OCI-LY7 (cell line): Measurements from ENCODE around the gene PPP1R37. TPM values are rescaled to one million over a fixed set of nuclear protein-coding genes. Genes with fewer than 3 reads are reported as not detected.

Source experiments
- BruUV-seq: library from RNA; stranded (reverse); fragments of 400-500 nt; replicated peaks from 2 replicates; lab custom pipeline; 2021; lab: Mats Ljungman, UMichigan
- CTCF ChIA-PET: fragments of 300-600 bp; sonication (Branson Sonifier 250); formaldehyde crosslinking; loops from one replicate; lab custom pipeline; 2022; ENCODE audit warnings: antibody characterized with exemption; ENCODE audit not compliant: unreplicated experiment; lab: Charles Lee
- POLR2A ChIA-PET: fragments of 300-600 bp; sonication (Branson Sonifier 250); formaldehyde crosslinking; loops from one replicate; lab custom pipeline; 2022; ENCODE audit warnings: antibody characterized with exemption; lab: Charles Lee
- DNase-seq: peaks from one replicate; pipeline ENCODE4 v3.0.0-alpha.2; 2015; ENCODE audit warnings: low spot score
- H2AFZ ChIP-seq: fragments of 200-600 bp; sonication (generic), shearing (Covaris generic); 2 replicates; pipeline ENCODE4 v1.6.1; 2014; ENCODE audit warnings: mild to moderate bottlenecking, antibody characterized with exemption, low read length, moderate library complexity
- H3K27ac ChIP-seq: fragments of 200-600 bp; sonication (generic); 2 replicates; pipeline ENCODE4 v1.5.1; 2014; ENCODE audit warnings: mixed run types, low read depth, mild to moderate bottlenecking, moderate library complexity, low read length, inconsistent platforms; ENCODE audit not compliant: poor library complexity, severe bottlenecking
- H3K36me3 ChIP-seq: fragments of 200-600 bp; sonication (generic); 2 replicates; pipeline ENCODE4 v1.6.1; 2014; ENCODE audit warnings: mild to moderate bottlenecking, antibody characterized with exemption, low read length, moderate library complexity, mixed read lengths; ENCODE audit not compliant: insufficient read depth
- H3K4me1 ChIP-seq: fragments of 200-600 bp; sonication (generic); 2 replicates; pipeline ENCODE4 v1.5.1; 2014; ENCODE audit warnings: mild to moderate bottlenecking, low read length; ENCODE audit not compliant: insufficient read depth, poor library complexity, severe bottlenecking
- H3K4me2 ChIP-seq: fragments of 200-600 bp; sonication (generic); 2 replicates; pipeline ENCODE4 v1.6.1; 2014; ENCODE audit warnings: mild to moderate bottlenecking, low read length
- H3K4me3 ChIP-seq: fragments of 200-600 bp; sonication (generic); 2 replicates; pipeline ENCODE4 v1.5.1; 2014; ENCODE audit warnings: mild to moderate bottlenecking, low read depth, low read length; ENCODE audit not compliant: poor library complexity, severe bottlenecking
- H3K79me2 ChIP-seq: fragments of 200-600 bp; sonication (generic); 2 replicates; pipeline ENCODE4 v1.6.1; 2016; ENCODE audit warnings: low read depth, mild to moderate bottlenecking, low read length, moderate library complexity, mixed read lengths; ENCODE audit not compliant: insufficient read depth
- H3K9me2 ChIP-seq: fragments of 200-600 bp; sonication (generic); 2 replicates; pipeline ENCODE4 v1.6.1; 2016; ENCODE audit warnings: mild to moderate bottlenecking, low read length, mixed read lengths; ENCODE audit not compliant: insufficient read depth
- H3K9me3 ChIP-seq: fragments of 200-600 bp; sonication (generic); 2 replicates; pipeline ENCODE4 v1.6.1; 2014; ENCODE audit warnings: mild to moderate bottlenecking, mixed run types, low read length, mixed read lengths
- H4K20me1 ChIP-seq: fragments of 200-600 bp; sonication (generic); 2 replicates; pipeline ENCODE4 v1.6.1; 2014; ENCODE audit warnings: mild to moderate bottlenecking, antibody characterized with exemption, low read length, moderate library complexity, mixed read lengths; ENCODE audit not compliant: insufficient read depth
- EZH2phosphoT487 ChIP-seq: fragments of 200-600 bp; sonication (generic); IDR thresholded peaks from 2 replicates; pipeline ENCODE4 v1.6.1; 2018; ENCODE audit warnings: low read depth, borderline replicate concordance, mild to moderate bottlenecking, mixed run types, antibody characterized with exemption, low read length, moderate library complexity, mixed read lengths
- intact Hi-C: fragments of 100-400 bp; cut with micrococcal nuclease; formaldehyde crosslinking; loops from one replicate; pipeline ENCODE4 v1.10.0; 2022; ENCODE audit not compliant: unreplicated experiment
- total RNA-seq, 2 experiments: library from RNA; depleted of rRNA in 1 of 2; stranded (reverse); fragments of >200 nt in 1 of 2; shearing (Covaris generic) in 1 of 2; gene quantifications; 2 replicates each; pipeline ENCODE4 v1.2.3, GENCODE V29; 2014 to 2022
- TF ChIP-seq, protein P1 (sequence below): fragments of 200-600 bp; sonication (generic); conservative IDR thresholded peaks from 2 replicates; pipeline ENCODE4 v1.5.1; 2014; ENCODE audit warnings: mild to moderate bottlenecking, antibody characterized with exemption, low read length, moderate library complexity, mixed read lengths

PPP1R37 gene
- total RNA-seq, 2 experiments from 2014 or later: 24.7 to 48.6 TPM

- H3K4me2 ChIP-seq: peak within 1 kb of the TSS; percentile 99
Observed at GRCh38 chr19:45079063-45079910, 13.7 kb upstream of the PPP1R37 start, which contains the start of gene GEMIN7. TSS of gene GEMIN7 (plus strand) at chr19:45079260. CDS start at chr19:45090115, 10,855 bp downstream.

DNA sequence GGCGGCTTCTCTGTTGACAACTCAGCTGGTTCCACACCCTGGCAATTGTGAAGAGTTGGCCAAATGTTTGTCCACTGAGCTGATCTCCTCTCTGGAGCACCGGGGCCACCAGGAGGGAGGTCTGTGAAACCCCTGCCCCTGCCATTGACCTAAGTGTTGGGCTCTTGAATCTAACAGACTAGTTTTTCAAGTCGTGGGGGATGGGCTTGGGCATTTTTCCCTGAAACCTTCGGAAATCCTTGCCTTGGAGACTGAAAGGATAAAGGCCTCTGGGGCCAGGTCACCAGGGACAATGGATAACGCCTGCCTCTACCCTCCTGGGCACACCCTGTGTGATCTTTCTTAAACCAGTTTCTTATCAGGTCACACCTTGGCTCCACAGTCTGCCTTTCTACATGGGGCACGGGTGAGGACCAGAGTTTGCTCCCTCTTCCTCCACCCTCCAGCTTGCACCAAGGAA, 13.0 kb upstream of the PPP1R37 start:
- H3K79me2 ChIP-seq: peaks cover 58% of the 10 kb centered on the region
- H3K36me3 ChIP-seq: peaks cover 35% of the 10 kb centered on the region
- H3K9me2 ChIP-seq: no peaks in the 10 kb centered on the region
- DNase-seq: no peak
- TF ChIP-seq EZH2phosphoT487: no peak
- TF ChIP-seq, protein P1, sequence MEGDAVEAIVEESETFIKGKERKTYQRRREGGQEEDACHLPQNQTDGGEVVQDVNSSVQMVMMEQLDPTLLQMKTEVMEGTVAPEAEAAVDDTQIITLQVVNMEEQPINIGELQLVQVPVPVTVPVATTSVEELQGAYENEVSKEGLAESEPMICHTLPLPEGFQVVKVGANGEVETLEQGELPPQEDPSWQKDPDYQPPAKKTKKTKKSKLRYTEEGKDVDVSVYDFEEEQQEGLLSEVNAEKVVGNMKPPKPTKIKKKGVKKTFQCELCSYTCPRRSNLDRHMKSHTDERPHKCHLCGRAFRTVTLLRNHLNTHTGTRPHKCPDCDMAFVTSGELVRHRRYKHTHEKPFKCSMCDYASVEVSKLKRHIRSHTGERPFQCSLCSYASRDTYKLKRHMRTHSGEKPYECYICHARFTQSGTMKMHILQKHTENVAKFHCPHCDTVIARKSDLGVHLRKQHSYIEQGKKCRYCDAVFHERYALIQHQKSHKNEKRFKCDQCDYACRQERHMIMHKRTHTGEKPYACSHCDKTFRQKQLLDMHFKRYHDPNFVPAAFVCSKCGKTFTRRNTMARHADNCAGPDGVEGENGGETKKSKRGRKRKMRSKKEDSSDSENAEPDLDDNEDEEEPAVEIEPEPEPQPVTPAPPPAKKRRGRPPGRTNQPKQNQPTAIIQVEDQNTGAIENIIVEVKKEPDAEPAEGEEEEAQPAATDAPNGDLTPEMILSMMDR: no peak
- H4K20me1 ChIP-seq: peaks cover 10% of the 10 kb centered on the region; the same call in 1 of the 2 replicates
- intact Hi-C loops: loop anchor here (1.0 to 5.0 kb wide), 4 partner anchors 46 to 328 kb away; partner anchors contain the start of genes BLOC1S3 and TRAPPC6A
- peaks cover 38% of the 10 kb centered on the region for H3K4me1 ChIP-seq
- H3K4me2 ChIP-seq: peak overlapping the region; percentile 99
- H3K4me3 ChIP-seq: peak overlapping the region; percentile 97
- peak overlapping the region; percentile 88 for H3K27ac ChIP-seq
- no TSS peak for BruUV-seq
- no peaks in the 10 kb centered on the region for H3K9me3 ChIP-seq
- no peak overlapping the region for H2AFZ ChIP-seq
- CTCF ChIA-PET: no interaction called here
- POLR2A ChIA-PET: interaction anchor here (0.7 kb wide), 1 partner anchor 12 kb away, joined by 4 read pairs; no protein-coding TSS in a partner anchor

More at GRCh38 chr19:45079063-45079910, 13.7 kb upstream of the PPP1R37 start, which contains the start of gene GEMIN7:
- ChIA-PET CTCF (no interaction called here), POLR2A (interaction anchor here (0.7 kb wide), 1 partner anchor 12 kb away, joined by 4 read pairs; no protein-coding TSS in a partner anchor)
- Histone ChIP-seq H3K36me3 (peaks cover 41% of the 10 kb centered on the region), H2AFZ (peak within 1 kb of the TSS; percentile 70), H3K9me2 (no peaks in the 10 kb centered on the region), H3K4me1 (peaks cover 43% of the 10 kb centered on the region), H3K79me2 (peaks cover 64% of the 10 kb centered on the region), H3K4me3 (peak within 1 kb of the TSS; percentile 97), H3K9me3 (no peaks in the 10 kb centered on the region), H3K27ac (peak within 1 kb of the TSS; percentile 88), H4K20me1 (peaks cover 12% of the 10 kb centered on the region; the same call in 1 of the 2 replicates)
- intact Hi-C loops: loop anchor here (1.0 to 5.0 kb wide), 3 partner anchors 82 to 327 kb away; partner anchors contain the start of genes BLOC1S3 and TRAPPC6A
- TSS peak; percentile 69 for BruUV-seq
- peak; percentile 90 for DNase-seq
- TF ChIP-seq, protein P1: no peak
- TF ChIP-seq EZH2phosphoT487: no peak
